Mesenchymal stem cell (in vitro differentiated cells and primary cell): ENCODE data around the gene RHEX.

Experiments
- DNase-seq: peaks from one replicate; pipeline ENCODE4 v3.0.0-alpha.2; 2013
- H2AFZ ChIP-seq: one replicate; pipeline ENCODE4 v1.6.1; 2013; ENCODE audit warnings: low read depth, mild to moderate bottlenecking, control low read depth, inconsistent platforms, low read length, moderate library complexity
- H2AK5ac ChIP-seq: 2 replicates; pipeline ENCODE4 v1.6.1; 2013; ENCODE audit warnings: low read length, moderate library complexity, mild to moderate bottlenecking, inconsistent platforms; ENCODE audit not compliant: severe bottlenecking
- H2BK120ac ChIP-seq: one replicate; pipeline ENCODE4 v1.6.1; 2013; ENCODE audit warnings: low read depth, mild to moderate bottlenecking, inconsistent platforms, low read length, moderate library complexity
- H2BK12ac ChIP-seq, 2 experiments: one replicate each; pipeline ENCODE4 v1.6.1; 2013; ENCODE audit warnings: inconsistent platforms in 2 of 2, low read length in 2 of 2, mild to moderate bottlenecking in 2 of 2, moderate library complexity in 2 of 2, control low read depth in 1 of 2
- H2BK15ac ChIP-seq: one replicate; pipeline ENCODE4 v1.6.1; 2013; ENCODE audit warnings: mild to moderate bottlenecking, low read depth, inconsistent platforms; ENCODE audit not compliant: poor library complexity, severe bottlenecking
- H2BK5ac ChIP-seq: 2 replicates; pipeline ENCODE4 v1.6.1; 2013; ENCODE audit warnings: low read depth, mild to moderate bottlenecking, low read length, control low read depth, inconsistent platforms; ENCODE audit not compliant: poor library complexity, severe bottlenecking
- H3K14ac ChIP-seq, 2 experiments: one replicate each; pipeline ENCODE4 v1.6.1; 2013; ENCODE audit warnings: inconsistent platforms in 2 of 2, low read length in 2 of 2, control low read depth in 1 of 2, mild to moderate bottlenecking in 1 of 2, moderate library complexity in 1 of 2
- H3K18ac ChIP-seq, 2 experiments: one replicate each; pipeline ENCODE4 v1.6.1; 2013; ENCODE audit warnings: inconsistent platforms in 2 of 2, low read length in 2 of 2, control low read depth in 1 of 2, low read depth in 1 of 2, mild to moderate bottlenecking in 1 of 2
- H3K23ac ChIP-seq, 2 experiments: one replicate each; pipeline ENCODE4 v1.6.1; 2013; ENCODE audit warnings: inconsistent platforms in 2 of 2, low read length in 2 of 2, mild to moderate bottlenecking in 2 of 2, moderate library complexity in 2 of 2, control low read depth in 1 of 2
- H3K27ac ChIP-seq: 2 replicates; pipeline ENCODE4 v1.5.1; 2013; ENCODE audit warnings: mild to moderate bottlenecking, moderate library complexity, low read length, control low read depth, inconsistent platforms; ENCODE audit not compliant: poor library complexity, severe bottlenecking
- H3K27me3 ChIP-seq, 2 experiments: 2 replicates each; pipeline versions ENCODE4 v1.6.1 to v1.7.0; 2013; ENCODE audit warnings: low read length in 2 of 2, mild to moderate bottlenecking in 2 of 2, moderate library complexity in 2 of 2, control low read depth in 1 of 2, inconsistent platforms in 1 of 2; ENCODE audit not compliant: control insufficient read depth in 1 of 2, insufficient read depth in 1 of 2
- H3K36me3 ChIP-seq, 2 experiments: 2 replicates each; pipeline versions ENCODE4 v1.6.1 to v1.7.0; 2013; ENCODE audit warnings: low read length in 2 of 2, control low read depth in 1 of 2, inconsistent platforms in 1 of 2, low read depth in 1 of 2, mild to moderate bottlenecking in 1 of 2; ENCODE audit not compliant: insufficient read depth in 2 of 2, control insufficient read depth in 1 of 2
- H3K4ac ChIP-seq, 2 experiments: one replicate each; pipeline ENCODE4 v1.6.1; 2013; ENCODE audit warnings: inconsistent platforms in 2 of 2, low read length in 2 of 2, mild to moderate bottlenecking in 2 of 2, moderate library complexity in 2 of 2, control low read depth in 1 of 2, low read depth in 1 of 2
- H3K4me1 ChIP-seq: 2 replicates; pipeline ENCODE4 v1.6.1; 2013; ENCODE audit warnings: low read depth, low read length, control low read depth; ENCODE audit not compliant: control insufficient read depth, insufficient read depth
- H3K4me2 ChIP-seq: 2 replicates; pipeline ENCODE4 v1.6.1; 2013; ENCODE audit warnings: low read length, mild to moderate bottlenecking, inconsistent platforms; ENCODE audit not compliant: poor library complexity, severe bottlenecking
- H3K4me3 ChIP-seq, 2 experiments: 2 replicates each; pipeline versions ENCODE4 v1.5.1 to v1.7.0; 2013; ENCODE audit warnings: low read length in 2 of 2, mild to moderate bottlenecking in 2 of 2, control low read depth in 1 of 2, low read depth in 1 of 2; ENCODE audit not compliant: insufficient read depth in 1 of 2
- H3K79me1 ChIP-seq: replicated peaks from 2 replicates; pipeline ENCODE4 v1.6.1; 2013; ENCODE audit warnings: mild to moderate bottlenecking, control low read depth, low read length, inconsistent platforms; ENCODE audit not compliant: poor library complexity, severe bottlenecking
- H3K9ac ChIP-seq: 2 replicates; pipeline ENCODE4 v1.7.0; 2013; ENCODE audit warnings: mild to moderate bottlenecking, low read length, moderate library complexity
- H3K9me3 ChIP-seq: 2 replicates; pipeline ENCODE4 v1.7.0; 2013; ENCODE audit warnings: mild to moderate bottlenecking, low read length; ENCODE audit not compliant: control insufficient read depth
- H4K8ac ChIP-seq: one replicate; pipeline ENCODE4 v1.6.1; 2013; ENCODE audit warnings: inconsistent platforms, mild to moderate bottlenecking, low read length, moderate library complexity
- H4K91ac ChIP-seq: one replicate; pipeline ENCODE4 v1.6.1; 2013; ENCODE audit warnings: mild to moderate bottlenecking, low read length, inconsistent platforms
- WGBS: methylation state at CpG from one replicate; pipeline ENCODE4 v1.1.7; 2013; ENCODE audit warnings: mixed read lengths; 5-methylcytosine and 5-hydroxymethylcytosine counted together

RHEX gene

GRCh38 chr1:206068314-206068713, 15.3 kb downstream of the RHEX start:
- H3K79me1 ChIP-seq = peaks cover 7% of the 10 kb centered on the region
- no peak overlapping the region for H3K14ac ChIP-seq
- H3K4ac ChIP-seq = no peak overlapping the region
- no peak for DNase-seq
- H3K36me3 ChIP-seq = peaks cover 0 to 42% of the 10 kb centered on the region in 2 experiments
- no peak overlapping the region for H3K4me2 ChIP-seq
- no peak overlapping the region for H3K4me3 ChIP-seq
- H4K8ac ChIP-seq = no peak overlapping the region
- H3K23ac ChIP-seq = no peak overlapping the region
- H4K91ac ChIP-seq = no peak overlapping the region
- 68% methylated on average over 1 of the region's 1 CpG for WGBS
- H3K4me1 ChIP-seq = peaks cover 4% of the 10 kb centered on the region
- H2BK5ac ChIP-seq = no peak overlapping the region
- H2AK5ac ChIP-seq = no peak overlapping the region
- H2BK15ac ChIP-seq = no peak overlapping the region
- H2BK12ac ChIP-seq = no peak overlapping the region
- peaks cover 0 to 50% of the 10 kb centered on the region in 2 experiments for H3K27me3 ChIP-seq
- H3K9me3 ChIP-seq = no peaks in the 10 kb centered on the region
- no peak overlapping the region for H3K9ac ChIP-seq
- H3K18ac ChIP-seq = no peak overlapping the region
- no peak overlapping the region for H3K27ac ChIP-seq
- no peak overlapping the region for H2BK120ac ChIP-seq
- H2AFZ ChIP-seq = no peak overlapping the region

GRCh38 chr1:206070627-206071304, 17.8 kb downstream of the RHEX start:
- H3K23ac ChIP-seq = no peak overlapping the region
- H3K4ac ChIP-seq = no peak overlapping the region
- H3K4me3 ChIP-seq = no peak overlapping the region
- no peak overlapping the region for H3K9ac ChIP-seq
- 92% methylated on average over 8 of the region's 9 CpGs for WGBS
- H3K4me1 ChIP-seq = peaks cover 7% of the 10 kb centered on the region
- no peak overlapping the region for H3K27ac ChIP-seq
- H2AFZ ChIP-seq = no peak overlapping the region
- H2BK12ac ChIP-seq = no peak overlapping the region
- no peak for DNase-seq
- H4K91ac ChIP-seq = no peak overlapping the region
- no peak overlapping the region for H2BK15ac ChIP-seq
- H4K8ac ChIP-seq = no peak overlapping the region
- H2BK5ac ChIP-seq = no peak overlapping the region
- no peak overlapping the region for H2AK5ac ChIP-seq
- peaks cover 0 to 44% of the 10 kb centered on the region in 2 experiments for H3K36me3 ChIP-seq
- no peak overlapping the region for H3K4me2 ChIP-seq
- H3K27me3 ChIP-seq = peaks cover 0 to 48% of the 10 kb centered on the region in 2 experiments
- peaks cover 14% of the 10 kb centered on the region for H3K79me1 ChIP-seq
- no peaks in the 10 kb centered on the region for H3K9me3 ChIP-seq
- no peak overlapping the region for H3K14ac ChIP-seq
- H3K18ac ChIP-seq = no peak overlapping the region
- no peak overlapping the region for H2BK120ac ChIP-seq

GRCh38 chr1:206074839-206075238, 21.9 kb downstream of the RHEX start:
- H3K9ac ChIP-seq = no peak overlapping the region
- H3K4me2 ChIP-seq = no peak overlapping the region
- no peak overlapping the region for H4K91ac ChIP-seq
- peak; percentile 24 for DNase-seq
- H3K14ac ChIP-seq = no peak overlapping the region
- peaks cover 7% of the 10 kb centered on the region for H3K4me1 ChIP-seq
- H3K79me1 ChIP-seq = peaks cover 17% of the 10 kb centered on the region
- peaks cover 0 to 31% of the 10 kb centered on the region in 2 experiments for H3K36me3 ChIP-seq
- no peak overlapping the region for H2BK120ac ChIP-seq
- no peak overlapping the region for H2AK5ac ChIP-seq
- H3K4ac ChIP-seq = no peak overlapping the region
- no peak overlapping the region for H3K4me3 ChIP-seq
- no peak overlapping the region for H2BK15ac ChIP-seq
- WGBS = 30% methylated on average over 2 of the region's 3 CpGs
- H3K9me3 ChIP-seq = no peaks in the 10 kb centered on the region
- H4K8ac ChIP-seq = no peak overlapping the region
- H3K18ac ChIP-seq = no peak overlapping the region
- H2BK12ac ChIP-seq = no peak overlapping the region
- H3K27ac ChIP-seq = no peak overlapping the region
- no peak overlapping the region for H3K23ac ChIP-seq
- H2AFZ ChIP-seq = no peak overlapping the region
- H2BK5ac ChIP-seq = no peak overlapping the region
- H3K27me3 ChIP-seq = peaks cover 0 to 12% of the 10 kb centered on the region in 2 experiments

GRCh38 chr1:206075786-206076755, 23.1 kb downstream of the RHEX start:
- Histone ChIP-seq H3K4me1 (peaks cover 5% of the 10 kb centered on the region), H4K91ac (no peak overlapping the region), H3K4me3 (no peak overlapping the region), H2BK120ac (no peak overlapping the region), H2AK5ac (no peak overlapping the region), H3K36me3 (peaks cover 0 to 29% of the 10 kb centered on the region in 2 experiments), H3K4ac (no peak overlapping the region), H2BK15ac (no peak overlapping the region), H2AFZ (no peak overlapping the region), H3K9ac (no peak overlapping the region), H3K23ac (no peak overlapping the region), H3K9me3 (no peaks in the 10 kb centered on the region), H3K27me3 (peaks cover 0 to 5% of the 10 kb centered on the region in 2 experiments), H2BK12ac (no peak overlapping the region), H3K79me1 (peaks cover 14% of the 10 kb centered on the region), H3K4me2 (no peak overlapping the region), H3K18ac (no peak overlapping the region), H2BK5ac (no peak overlapping the region), H4K8ac (no peak overlapping the region), H3K27ac (peak overlapping the region; percentile 18), H3K14ac (no peak overlapping the region)
- peak; percentile 26 for DNase-seq
- WGBS = 77% methylated on average over 10 of the region's 11 CpGs
